H1 (cell line): Measurements from ENCODE around the gene N4BP3. TPM values are rescaled to one million over a fixed set of nuclear protein-coding genes. Genes with fewer than 3 reads are reported as not detected.

ENCODE experiments used
- CTCF ChIA-PET: fragments of 300-600 bp; sonication (Branson Sonifier 250); formaldehyde crosslinking; loops from one replicate; lab custom pipeline; 2021; ENCODE audit not compliant: partially characterized antibody; lab: Charles Lee
- POLR2A ChIA-PET: fragments of 300-600 bp; sonication (Branson Sonifier 250); formaldehyde crosslinking; loops from one replicate; lab custom pipeline; 2021; ENCODE audit warnings: inconsistent platforms; ENCODE audit not compliant: partially characterized antibody; lab: Charles Lee
- DNase-seq, 2 experiments: peaks; one replicate each; pipeline versions ENCODE4 v3.0.0 to v3.0.0-alpha.2; 2010 to 2022; ENCODE audit warnings: low spot score in 2 of 2, low read depth in 1 of 2, mixed read lengths in 1 of 2
- FAIRE-seq: peaks from 2 replicates; lab custom pipeline; 2011; peaks lifted over from hg19 to GRCh38; lab: Jason Lieb, UNC
- H2AFZ ChIP-seq: 2 replicates; pipeline ENCODE4 v1.8.1; 2012; ENCODE audit warnings: low read length, inconsistent platforms
- H2AK5ac ChIP-seq: 2 replicates; pipeline ENCODE4 v1.6.1; 2013; ENCODE audit warnings: low read depth, low read length
- H2BK120ac ChIP-seq: replicated peaks from 2 replicates; pipeline ENCODE3; 2013; ENCODE audit warnings: low read depth, low read length, inconsistent platforms
- H2BK12ac ChIP-seq: 2 replicates; pipeline ENCODE4 v1.6.1; 2013; ENCODE audit warnings: low read depth, low read length
- H2BK15ac ChIP-seq: 2 replicates; pipeline ENCODE4 v1.6.1; 2013; ENCODE audit warnings: low read length
- H2BK20ac ChIP-seq: 2 replicates; pipeline ENCODE4 v1.6.1; 2013; ENCODE audit warnings: low read length
- H2BK5ac ChIP-seq: 2 replicates; pipeline ENCODE4 v1.6.1; 2013; ENCODE audit warnings: low read depth, low read length
- H3K14ac ChIP-seq: 2 replicates; pipeline ENCODE4 v1.6.1; 2013; ENCODE audit warnings: inconsistent platforms; ENCODE audit not compliant: insufficient read length
- H3K18ac ChIP-seq: 2 replicates; pipeline ENCODE4 v1.6.1; 2013; ENCODE audit warnings: low read length; ENCODE audit errors: extremely low read depth
- H3K23ac ChIP-seq: 2 replicates; pipeline ENCODE4 v1.6.1; 2013; ENCODE audit warnings: inconsistent platforms; ENCODE audit not compliant: insufficient read length
- H3K23me2 ChIP-seq: 2 replicates; pipeline ENCODE4 v1.6.1; 2013; ENCODE audit warnings: low read depth, low read length
- H3K27ac ChIP-seq: 2 replicates; pipeline ENCODE4 v1.6.1; 2011; ENCODE audit warnings: low read depth, low read length, inconsistent platforms
- H3K27me3 ChIP-seq, 4 experiments: replicated peaks in 1 of 4; 1 replicate in 1 of 4; 2 replicates in 3 of 4; pipeline versions ENCODE4 v1.6.1 to v1.8.1; 2011 to 2013; ENCODE audit warnings: low read length in 3 of 4, mild to moderate bottlenecking in 3 of 4, inconsistent platforms in 2 of 4, mixed read lengths in 2 of 4, moderate library complexity in 1 of 4; ENCODE audit not compliant: control insufficient read depth in 3 of 4, insufficient read depth in 3 of 4; ENCODE audit errors: extremely low read depth in 1 of 4
- H3K36me3 ChIP-seq, 4 experiments: 2 replicates each; pipeline versions ENCODE4 v1.6.1 to v1.8.1; 2011 to 2013; ENCODE audit warnings: mild to moderate bottlenecking in 4 of 4, low read length in 3 of 4, moderate library complexity in 2 of 4, control low read depth in 1 of 4, inconsistent platforms in 1 of 4; ENCODE audit not compliant: insufficient read depth in 4 of 4, control insufficient read depth in 2 of 4
- H3K4ac ChIP-seq: replicated peaks from 2 replicates; pipeline ENCODE3; 2013; ENCODE audit warnings: low read length, low read depth, mixed read lengths, inconsistent platforms; ENCODE audit not compliant: insufficient read length
- H3K4me1 ChIP-seq, 4 experiments: replicated peaks in 1 of 4; 1 replicate in 1 of 4; 2 replicates in 3 of 4; pipeline versions ENCODE4 v1.6.1 to v1.8.1; 2011 to 2013; ENCODE audit warnings: low read length in 3 of 4, inconsistent platforms in 2 of 4, mixed read lengths in 1 of 4; ENCODE audit not compliant: insufficient read depth in 4 of 4, control insufficient read depth in 3 of 4
- H3K4me2 ChIP-seq, 2 experiments: 2 replicates each; pipeline versions ENCODE4 v1.6.1 to v1.8.1; 2011 to 2013; ENCODE audit warnings: low read depth in 2 of 2, low read length in 2 of 2, control low read depth in 1 of 2, inconsistent platforms in 1 of 2, mild to moderate bottlenecking in 1 of 2; ENCODE audit not compliant: insufficient read depth in 1 of 2
- H3K4me3 ChIP-seq, 4 experiments: fragments of 200-600, 300-600 bp in 1 of 4; sonication (generic), shearing (Covaris generic), sonication (Bioruptor Twin) in 1 of 4; 2 replicates each; pipeline versions ENCODE4 v1.5.1 to v1.8.1; 2011 to 2016; ENCODE audit warnings: low read length in 4 of 4, low read depth in 3 of 4, control low read depth in 2 of 4, inconsistent platforms in 2 of 4, mild to moderate bottlenecking in 2 of 4, mixed read lengths in 1 of 4, moderate library complexity in 1 of 4; ENCODE audit not compliant: insufficient read depth in 2 of 4; ENCODE audit errors: extremely low read depth in 1 of 4
- H3K56ac ChIP-seq: replicated peaks from 2 replicates; pipeline ENCODE3; 2013; ENCODE audit warnings: low read depth, mild to moderate bottlenecking, mixed read lengths, low read length, inconsistent platforms; ENCODE audit not compliant: insufficient read length
- H3K79me1 ChIP-seq: 2 replicates; pipeline ENCODE4 v1.6.1; 2013; ENCODE audit warnings: low read depth, low read length, control low read depth
- H3K79me2 ChIP-seq, 2 experiments: 2 replicates each; pipeline versions ENCODE4 v1.6.1 to v1.8.1; 2012 to 2013; ENCODE audit warnings: low read length in 2 of 2, mild to moderate bottlenecking in 2 of 2, inconsistent platforms in 1 of 2; ENCODE audit not compliant: insufficient read depth in 2 of 2, control insufficient read depth in 1 of 2
- H3K9ac ChIP-seq, 4 experiments: replicated peaks in 1 of 4; 1 replicate in 1 of 4; 2 replicates in 3 of 4; pipeline versions ENCODE4 v1.6.1 to v1.8.1; 2011 to 2013; ENCODE audit warnings: low read depth in 3 of 4, low read length in 3 of 4, control low read depth in 2 of 4, mild to moderate bottlenecking in 2 of 4, moderate library complexity in 2 of 4, inconsistent platforms in 1 of 4; ENCODE audit errors: extremely low read depth in 1 of 4
- H3K9me3 ChIP-seq, 2 experiments: 2 replicates each; pipeline versions ENCODE4 v1.6.1 to v1.8.1; 2012 to 2013; ENCODE audit warnings: mild to moderate bottlenecking in 2 of 2, moderate library complexity in 2 of 2, control low read depth in 1 of 2, inconsistent platforms in 1 of 2, low read depth in 1 of 2, low read length in 1 of 2, mixed read lengths in 1 of 2; ENCODE audit not compliant: insufficient read depth in 2 of 2
- H4K20me1 ChIP-seq, 2 experiments: replicated peaks in 1 of 2; 2 replicates each; pipeline versions ENCODE3 to v1.8.1; 2011 to 2013; ENCODE audit warnings: inconsistent platforms in 2 of 2, low read length in 2 of 2, mild to moderate bottlenecking in 1 of 2; ENCODE audit not compliant: insufficient read depth in 2 of 2, control insufficient read depth in 1 of 2
- H4K5ac ChIP-seq: 2 replicates; pipeline ENCODE4 v1.6.1; 2013; ENCODE audit warnings: low read length, low read depth, mixed read lengths, inconsistent platforms; ENCODE audit not compliant: insufficient read length
- H4K8ac ChIP-seq: 2 replicates; pipeline ENCODE4 v1.8.0; 2013; ENCODE audit warnings: mild to moderate bottlenecking, moderate library complexity, low read length, inconsistent platforms; ENCODE audit not compliant: insufficient read depth; ENCODE audit errors: extremely low read depth
- H4K91ac ChIP-seq: replicated peaks from 2 replicates; pipeline ENCODE3; 2013; ENCODE audit warnings: low read length, mixed read lengths, inconsistent platforms; ENCODE audit not compliant: insufficient read length
- ASH2L ChIP-seq: fragments of 200-600, 300-600 bp; sonication (generic); IDR thresholded peaks from one replicate; pipeline ENCODE4 v1.7.1; 2017; ENCODE audit warnings: low read length
- CBX5 ChIP-seq: fragments of 300-800, 300-1000 bp; sonication (generic); IDR thresholded peaks from 2 replicates; pipeline ENCODE4 v1.7.1; 2016; ENCODE audit warnings: antibody characterized with exemption, low read length, low read depth
- EGR1 ChIP-seq: IDR thresholded peaks from 2 replicates; pipeline ENCODE4 v1.6.1; 2011; ENCODE audit warnings: low read depth, low read length, borderline replicate concordance
- GABPA ChIP-seq: IDR thresholded peaks from 2 replicates; pipeline ENCODE4 v1.6.1; 2011; ENCODE audit warnings: mild to moderate bottlenecking, low read length, moderate library complexity, borderline replicate concordance; ENCODE audit not compliant: insufficient read depth
- GTF2F1 ChIP-seq: IDR thresholded peaks from 2 replicates; pipeline ENCODE4 v1.6.1; 2012; ENCODE audit warnings: low read depth, low read length, improper control_type of control experiment, borderline replicate concordance
- JUND ChIP-seq: IDR thresholded peaks from 2 replicates; pipeline ENCODE4 v1.6.1; 2011; ENCODE audit warnings: mild to moderate bottlenecking, improper control_type of control experiment, low read length
- KDM1A ChIP-seq: fragments of 200-600, 300-600 bp; sonication (generic); IDR thresholded peaks from 2 replicates; pipeline ENCODE4 v1.7.1; 2016; ENCODE audit warnings: mild to moderate bottlenecking, low read length, borderline replicate concordance
- SP1 ChIP-seq: IDR thresholded peaks from 2 replicates; pipeline ENCODE4 v1.6.1; 2011; ENCODE audit warnings: low read depth, low read length
- SP2 ChIP-seq: IDR thresholded peaks from 2 replicates; pipeline ENCODE4 v1.6.1; 2012; ENCODE audit warnings: mild to moderate bottlenecking, low read length, inconsistent platforms
- WGBS, 2 experiments: shearing (Covaris generic) in 1 of 2; methylation state at CpG; one replicate each; pipeline versions ENCODE4 v1.1.6 to v1.1.7; 2013 to 2015; ENCODE audit warnings: low lambda C conversion rate in 2 of 2, mixed read lengths in 2 of 2, inconsistent platforms in 1 of 2, low coverage in 1 of 2, missing lambda C conversion rate in 1 of 2; ENCODE audit not compliant: insufficient replicate concordance in 2 of 2, insufficient coverage in 1 of 2, insufficient read length in 1 of 2; ENCODE audit errors: extremely low coverage in 1 of 2, missing lambda C conversion rate in 1 of 2; 5-methylcytosine and 5-hydroxymethylcytosine counted together
- polyA plus RNA-seq, 7 experiments: library from polyadenylated mRNA; depleted of rRNA in 3 of 7; stranded (reverse) in 5 of 7; unstranded in 2 of 7; fragments of >200 nt in 5 of 7; fragments of 200-250 nt in 2 of 7; gene quantifications; 1 replicate in 5 of 7; 2 replicates in 1 of 7; 4 replicates in 1 of 7; pipeline versions ENCODE4 v1.2.1 to v1.2.3, GENCODE V29; 2011 to 2013; ENCODE audit warnings: missing spikeins in 2 of 7, mixed read lengths in 2 of 7
- total RNA-seq: library from RNA; stranded (reverse); fragmentation: NEBNext Ultra II Directional; extraction: Animal tissue kit (Norgen Biotek cat#: 25700); gene quantifications from 2 replicates; pipeline ENCODE4 v1.2.1, GENCODE V29; 2021
- TF ChIP-seq, protein P1 (sequence below): IDR thresholded peaks from 2 replicates; pipeline ENCODE4 v1.6.1; 2011; ENCODE audit warnings: low read depth, mild to moderate bottlenecking, low read length; ENCODE audit not compliant: insufficient read depth

Gene N4BP3
- total and polyA plus RNA-seq, 2 of the 8 experiments (the other 6 are each of a cell fraction or from before 2014, with no cell fraction given): 13.1 to 39.2 TPM

DNA sequence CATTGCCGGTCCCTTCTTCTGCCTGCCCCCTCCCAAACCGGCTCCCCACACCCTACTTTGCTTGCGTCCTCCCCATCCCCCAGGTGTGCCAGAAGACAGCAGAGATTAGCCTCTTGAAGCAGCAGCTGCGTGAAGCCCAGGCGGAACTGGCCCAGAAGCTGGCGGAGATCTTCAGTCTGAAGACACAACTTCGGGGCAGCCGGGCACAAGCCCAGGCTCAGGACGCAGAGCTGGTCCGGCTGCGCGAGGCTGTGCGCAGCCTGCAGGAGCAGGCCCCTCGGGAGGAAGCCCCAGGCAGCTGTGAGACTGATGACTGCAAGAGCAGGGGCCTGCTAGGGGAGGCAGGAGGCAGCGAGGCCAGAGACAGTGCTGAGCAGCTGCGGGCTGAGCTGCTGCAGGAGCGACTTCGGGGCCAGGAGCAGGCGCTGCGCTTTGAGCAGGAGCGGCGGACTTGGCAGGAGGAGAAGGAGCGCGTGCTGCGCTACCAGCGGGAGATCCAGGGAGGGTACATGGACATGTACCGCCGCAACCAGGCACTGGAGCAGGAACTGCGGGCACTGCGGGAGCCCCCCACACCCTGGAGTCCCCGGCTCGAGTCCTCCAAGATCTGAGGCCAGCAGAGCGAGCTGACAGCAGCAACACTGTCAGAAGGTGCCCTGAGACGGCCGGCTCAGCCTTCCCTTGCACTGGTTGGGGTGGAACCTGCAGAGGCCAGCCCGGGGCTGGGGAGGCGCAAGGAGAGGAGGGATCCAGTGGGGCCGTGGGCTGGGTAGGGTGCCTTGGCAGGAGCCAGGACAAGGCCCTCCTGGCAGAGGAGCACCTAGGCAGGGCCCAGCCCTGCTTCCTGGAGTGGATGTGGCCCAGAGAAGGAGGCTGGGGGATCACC is 8.3 kb downstream of the N4BP3 start:
- H2BK5ac ChIP-seq: peak overlapping the region; percentile 96
- H3K27me3 ChIP-seq: no peaks in the 10 kb centered on the region
- FAIRE-seq (no peak), DNase-seq (no peak)
- H2AFZ ChIP-seq: no peak overlapping the region
- no peak overlapping the region; the same call in 1 of the 2 replicates for H3K18ac ChIP-seq
- H4K91ac ChIP-seq: no peak overlapping the region
- H4K8ac ChIP-seq: no peak overlapping the region; the same call in 1 of the 2 replicates
- no peak overlapping the region for H3K23ac ChIP-seq
- ChIA-PET CTCF (interaction anchor here (0.9 to 12.9 kb wide), 19 partner anchors 8 to 609 kb away, joined by 3 to 189 read pairs (median 6); partner anchors contain the start of genes NHP2, RMND5B and ZNF354A), POLR2A (interaction anchor here (1.0 to 40.7 kb wide), 7 partner anchors 5 to 86 kb away, joined by 3 to 1250 read pairs (median 5); partner anchors contain the start of genes HNRNPAB, N4BP3, NHP2 and RMND5B)
- H3K79me1 ChIP-seq: peaks cover 19% of the 10 kb centered on the region
- no peak overlapping the region for H3K9ac ChIP-seq
- H3K9me3 ChIP-seq: no peaks in the 10 kb centered on the region
- peaks cover 9 to 29% (median 20%) of the 10 kb centered on the region in 4 experiments; a peak in 7 of 8 replicates for H3K36me3 ChIP-seq
- no peak overlapping the region for H3K4me3 ChIP-seq
- H3K23me2 ChIP-seq: no peaks in the 10 kb centered on the region
- no peak overlapping the region for H2BK120ac ChIP-seq
- no peak overlapping the region for H2BK15ac ChIP-seq
- no peak overlapping the region for H3K4me2 ChIP-seq
- H3K4me1 ChIP-seq: peaks cover 11 to 57% (median 34%) of the 10 kb centered on the region in 4 experiments
- H2BK12ac ChIP-seq: no peak overlapping the region
- peaks cover 7 to 14% of the 10 kb centered on the region in 2 experiments for H4K20me1 ChIP-seq
- no peak overlapping the region for H2BK20ac ChIP-seq
- no peak overlapping the region; the same call in 1 of the 2 replicates for H2AK5ac ChIP-seq
- H3K56ac ChIP-seq: no peak overlapping the region
- peak overlapping the region; percentile 32 for H3K4ac ChIP-seq
- H3K79me2 ChIP-seq: peaks cover 8 to 48% of the 10 kb centered on the region in 2 experiments; a peak in 3 of 4 replicates
- H3K27ac ChIP-seq: peak overlapping the region; percentile 65; the same call in 1 of the 2 replicates
- no peak overlapping the region for H3K14ac ChIP-seq
- no peak overlapping the region for H4K5ac ChIP-seq
- 93% methylated on average over 34 of the region's 38 CpGs; no CpG with 5 or more reads in 1 of the 2 experiments for WGBS, 2 experiments
- TF ChIP-seq CBX5: no peak
- TF ChIP-seq, protein P1, sequence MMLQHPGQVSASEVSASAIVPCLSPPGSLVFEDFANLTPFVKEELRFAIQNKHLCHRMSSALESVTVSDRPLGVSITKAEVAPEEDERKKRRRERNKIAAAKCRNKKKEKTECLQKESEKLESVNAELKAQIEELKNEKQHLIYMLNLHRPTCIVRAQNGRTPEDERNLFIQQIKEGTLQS: no peak
- no peak for TF ChIP-seq KDM1A
- TF ChIP-seq SP2: no peak
- no peak for TF ChIP-seq EGR1
- no peak for TF ChIP-seq SP1
- no peak for TF ChIP-seq JUND
- TF ChIP-seq GTF2F1: no peak
- no peak for TF ChIP-seq ASH2L
- no peak for TF ChIP-seq GABPA
